GM19043 (cell line): ENCODE data around the gene CD226.
A peak's percentile ranks its signal among the peaks of the same experiment; 100 is the strongest.
"Not testable (repeated sequence)": the region's sequence is repeated elsewhere in the genome, so short reads cannot be mapped to it uniquely, and the experiment has no call there.

ENCODE experiments used
- ATAC-seq: cut with Tn5 transposase; IDR thresholded peaks from one replicate; pipeline ENCODE4 v1.9.1; 2021; ENCODE audit warnings: low read depth; ENCODE audit not compliant: unreplicated experiment

The CD226 gene

DNA sequence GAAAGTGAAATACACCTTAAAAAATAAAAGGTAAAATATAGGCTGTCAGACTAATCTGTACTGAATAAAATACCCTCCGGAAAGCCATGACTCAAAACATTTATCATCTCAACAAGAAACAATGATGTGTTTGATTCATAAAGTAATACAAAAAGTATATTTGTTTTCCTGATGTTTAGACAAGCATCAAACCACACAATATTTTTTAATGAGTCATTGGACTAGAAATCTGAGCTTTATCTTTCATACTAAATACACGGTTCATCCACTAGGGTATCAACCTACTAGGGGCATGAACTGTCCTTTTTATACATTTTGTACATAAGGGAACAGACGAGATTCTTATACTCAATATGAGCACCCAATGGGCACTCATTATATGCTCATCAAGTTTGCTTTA lies 31.3 kb downstream of the CD226 start:
- no peak for ATAC-seq

DNA sequence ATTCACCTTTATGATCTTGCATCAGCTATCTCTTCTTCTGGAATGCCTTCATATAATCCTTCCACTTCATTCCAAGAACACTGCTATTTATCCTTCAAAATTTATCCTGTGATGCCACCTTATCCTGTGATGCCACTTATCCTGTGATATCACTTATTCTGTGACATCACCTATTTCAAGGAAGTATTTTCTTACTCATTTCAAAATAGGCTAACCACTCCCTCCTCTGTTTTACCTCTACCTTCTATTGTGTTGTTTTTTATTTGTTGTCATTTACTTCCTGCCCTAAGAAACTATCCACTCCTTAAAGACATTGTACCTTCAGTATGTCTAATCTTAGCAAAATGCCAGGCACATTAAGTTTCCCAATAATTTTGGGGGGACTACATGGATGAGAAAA lies 38.8 kb downstream of the CD226 start:
- ATAC-seq: no peak

DNA sequence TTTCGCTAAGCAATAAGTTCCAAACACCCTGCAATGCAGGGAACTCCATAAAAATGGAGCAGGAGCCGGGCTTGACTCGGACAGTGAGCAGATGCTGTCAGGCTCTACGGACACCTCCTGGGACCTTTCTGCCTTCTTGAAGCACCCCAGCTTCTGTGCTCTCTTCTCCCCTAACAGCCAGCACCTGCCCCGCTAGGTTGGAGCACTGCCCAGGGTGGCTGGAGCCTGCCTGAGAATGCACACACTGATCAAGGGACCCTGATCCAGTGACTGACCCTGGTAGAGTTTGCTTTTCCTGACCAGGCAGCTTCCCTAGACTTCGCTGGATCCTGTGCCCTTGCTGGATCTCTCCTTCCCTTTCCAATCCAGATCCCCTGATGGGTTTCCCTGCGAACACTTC lies 40.9 kb downstream of the CD226 start:
- ATAC-seq: no peak

DNA sequence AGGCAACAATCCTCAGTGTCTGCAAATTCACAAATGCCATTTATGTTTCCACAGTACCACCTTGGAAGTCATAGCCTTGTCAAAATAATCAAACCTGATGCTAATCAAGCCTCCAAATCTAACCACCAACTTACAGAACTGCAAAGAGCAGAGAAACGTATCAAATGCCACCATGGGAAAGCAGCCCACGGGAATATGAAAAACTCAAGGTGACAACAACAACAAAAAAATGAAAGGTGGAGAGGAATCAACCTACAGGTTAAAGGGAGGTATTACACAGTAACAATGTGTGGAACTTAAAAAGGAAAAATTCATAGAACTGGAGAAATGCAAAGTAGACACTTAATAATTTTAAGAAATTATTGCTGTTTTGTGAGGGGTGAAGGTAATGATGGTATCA lies 46.7 kb downstream of the CD226 start:
- no peak for ATAC-seq

DNA sequence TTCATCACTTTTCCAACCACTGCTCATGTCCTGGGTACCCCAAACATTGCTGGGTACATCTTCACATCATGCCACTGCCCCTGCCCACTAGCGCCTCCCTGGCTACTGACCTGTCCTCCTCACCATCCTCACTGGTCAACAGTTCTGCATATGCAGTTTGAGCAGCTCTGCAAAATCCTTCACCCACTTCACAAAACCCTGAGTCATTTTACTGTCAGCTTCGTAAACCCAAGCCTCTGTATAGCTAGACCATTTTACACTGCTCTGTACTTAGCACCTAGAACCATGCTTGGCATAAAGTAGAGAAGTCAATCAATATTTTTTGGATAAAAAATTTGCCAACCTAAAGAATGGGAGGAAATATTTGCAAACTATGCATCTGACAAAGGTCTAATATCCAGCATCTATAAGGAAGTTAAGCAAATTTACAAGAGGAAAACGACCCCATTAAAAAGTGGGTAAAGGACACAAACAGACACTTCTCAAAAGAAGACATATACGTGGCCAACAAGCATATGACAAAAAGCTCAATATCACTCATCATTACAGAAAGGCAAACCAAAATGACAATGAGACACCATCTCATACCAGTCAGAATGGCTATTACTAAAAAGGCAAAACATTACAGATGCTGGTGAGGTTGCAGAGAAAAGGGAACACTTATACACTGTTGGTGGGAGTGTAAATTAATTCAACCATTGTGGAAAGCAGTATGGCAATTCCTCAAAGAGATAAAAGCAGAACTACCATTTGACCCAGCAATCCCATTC lies 48.3 kb downstream of the CD226 start:
- not testable (repeated sequence) for ATAC-seq

DNA sequence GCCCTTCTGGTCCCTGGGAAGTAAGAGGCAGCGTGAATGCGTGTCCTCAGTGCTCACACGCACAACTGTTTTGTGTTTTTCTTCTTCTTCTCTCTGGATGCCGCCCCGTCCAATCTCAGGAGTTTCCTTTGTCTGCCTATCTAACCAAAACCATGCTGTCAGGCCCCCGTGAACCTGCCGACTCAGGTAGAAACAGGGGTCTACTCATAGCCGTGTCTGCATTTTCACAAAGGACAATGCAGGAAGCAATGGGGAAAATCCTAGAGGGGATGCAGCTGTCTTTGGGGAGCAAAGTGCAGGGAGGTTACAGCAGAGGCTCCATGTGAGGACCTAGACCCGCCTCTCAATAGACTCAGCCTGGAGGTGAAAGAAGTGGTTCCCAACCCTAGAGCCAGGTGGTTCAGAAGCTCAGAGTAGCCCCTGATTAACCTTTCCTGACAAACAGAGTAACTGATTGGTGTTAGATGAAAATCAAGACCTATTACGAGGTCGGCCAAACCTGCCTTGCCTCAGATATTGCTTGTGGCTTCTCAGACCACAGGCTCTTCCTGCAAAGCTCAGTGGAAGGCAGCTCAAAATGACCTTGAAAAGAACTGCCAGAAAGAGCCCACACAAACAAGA lies 49.3 kb downstream of the CD226 start:
- peak; percentile 64 for ATAC-seq

DNA sequence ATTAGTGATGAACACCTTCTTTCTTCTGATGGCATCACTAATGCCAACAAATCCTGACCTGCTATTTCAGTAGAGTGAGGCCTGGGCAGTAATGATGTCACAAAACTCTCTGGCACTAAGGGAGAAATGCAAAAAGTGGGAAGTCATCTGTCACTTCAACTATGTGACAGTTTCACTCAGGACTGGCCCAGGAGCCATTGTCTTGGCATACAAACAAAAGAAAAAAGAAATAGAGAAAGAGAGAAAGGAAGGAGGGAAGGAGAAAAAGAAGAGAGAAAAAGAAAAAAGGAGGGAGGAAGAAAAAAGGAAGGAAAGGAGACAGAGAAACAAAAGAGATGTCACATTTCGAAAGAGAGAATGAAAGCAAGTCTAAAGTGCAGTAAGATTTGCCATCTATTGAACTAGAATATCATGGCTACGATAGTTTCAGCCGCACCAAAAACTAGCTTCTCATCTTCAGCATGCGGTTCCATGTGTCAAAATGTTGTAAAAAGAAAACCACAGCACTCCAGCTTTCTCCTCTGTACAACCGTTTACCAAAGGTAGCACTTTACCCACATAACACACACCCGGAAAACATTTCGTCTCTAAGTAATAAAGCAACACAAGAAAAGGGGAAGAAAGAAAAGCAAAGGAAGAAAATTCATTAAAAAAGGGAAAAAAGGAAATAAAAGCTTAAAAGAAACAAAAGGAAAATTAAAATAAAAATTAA lies 50.1 kb downstream of the CD226 start:
- peak; percentile 34 for ATAC-seq

DNA sequence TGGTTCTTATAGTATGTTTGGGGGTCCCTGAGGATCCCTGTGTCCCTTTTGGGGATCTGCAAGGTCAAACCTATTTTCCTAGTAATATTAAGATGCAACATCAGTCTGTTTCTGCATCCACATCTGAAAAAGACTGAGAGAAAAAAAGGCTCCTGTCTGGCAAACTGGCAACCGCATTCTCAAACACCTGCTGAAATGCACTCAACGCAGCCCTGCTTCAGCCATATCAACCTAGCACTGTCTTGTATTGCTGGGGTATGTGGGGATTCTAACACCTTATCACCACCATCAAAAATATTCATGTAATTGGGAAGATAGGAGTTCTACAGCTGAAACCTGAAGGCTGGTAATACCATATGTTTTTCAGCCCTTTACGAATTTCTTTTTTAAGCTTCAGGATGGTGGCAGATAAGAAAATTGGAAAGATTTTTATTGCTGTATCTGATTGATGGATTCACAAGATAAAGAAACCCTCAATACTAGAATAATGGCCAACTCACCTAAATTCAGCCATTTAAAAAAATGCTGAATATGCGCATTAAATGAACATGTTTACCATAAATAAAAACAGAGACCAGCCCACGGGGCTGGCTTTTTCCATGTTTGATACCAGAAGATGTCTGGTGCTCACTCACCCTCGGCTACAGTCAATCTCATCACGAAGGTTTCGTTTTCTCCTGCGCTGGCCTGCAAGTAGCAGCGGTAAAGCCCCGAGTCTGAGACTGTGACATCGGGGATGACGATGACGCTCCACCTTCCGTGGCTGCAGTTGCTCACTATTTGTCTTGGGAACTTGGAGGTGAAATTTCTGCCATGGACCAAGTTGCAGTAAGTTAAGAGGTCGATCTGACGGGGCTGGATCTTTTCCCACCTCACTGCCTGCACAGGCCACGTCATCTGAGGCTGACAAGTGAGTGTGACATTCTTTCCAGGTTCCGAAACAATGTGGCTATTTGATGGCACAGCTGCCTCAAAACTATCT lies 52.3 kb downstream of the CD226 start:
- no peak for ATAC-seq

DNA sequence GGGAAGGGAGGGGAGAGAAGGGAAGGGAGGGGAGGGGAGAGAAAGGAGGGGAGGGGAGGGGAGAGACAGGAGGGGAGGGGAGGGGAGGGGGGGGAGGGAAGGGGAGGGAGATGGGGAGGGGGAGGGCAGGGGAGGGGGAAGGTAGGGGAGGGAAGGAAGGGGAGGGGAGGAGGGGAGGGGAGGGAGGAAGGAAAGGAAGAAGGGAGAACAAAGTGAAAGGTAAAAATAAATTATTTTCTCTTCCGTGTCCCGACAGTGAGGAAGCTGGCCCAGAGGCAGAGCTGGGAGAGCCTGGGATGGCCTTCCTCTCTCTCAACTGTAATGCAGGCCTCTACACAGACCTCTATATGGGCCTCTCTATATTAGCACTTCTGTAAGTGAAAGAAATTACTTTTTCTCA lies 53.2 kb downstream of the CD226 start:
- no peak for ATAC-seq

DNA sequence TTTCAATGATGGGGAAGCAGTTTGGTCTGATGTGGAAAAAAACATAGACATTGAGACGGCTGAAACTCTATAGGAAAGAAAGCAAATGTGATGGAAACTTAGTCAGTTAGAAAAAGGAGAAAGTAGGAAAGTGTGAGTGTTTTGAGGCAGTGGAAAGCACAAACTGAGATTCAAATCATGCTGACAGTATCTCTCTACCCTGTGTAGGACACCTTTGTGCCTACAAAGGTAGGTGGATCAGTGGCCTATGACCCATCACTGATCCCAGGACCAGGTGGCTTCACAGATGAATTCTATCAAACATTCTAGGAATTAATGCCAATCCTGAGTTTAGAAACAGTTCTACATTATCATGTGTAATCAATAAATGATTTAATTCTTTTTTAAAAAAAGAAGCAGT lies 57.1 kb downstream of the CD226 start:
- ATAC-seq: no peak

DNA sequence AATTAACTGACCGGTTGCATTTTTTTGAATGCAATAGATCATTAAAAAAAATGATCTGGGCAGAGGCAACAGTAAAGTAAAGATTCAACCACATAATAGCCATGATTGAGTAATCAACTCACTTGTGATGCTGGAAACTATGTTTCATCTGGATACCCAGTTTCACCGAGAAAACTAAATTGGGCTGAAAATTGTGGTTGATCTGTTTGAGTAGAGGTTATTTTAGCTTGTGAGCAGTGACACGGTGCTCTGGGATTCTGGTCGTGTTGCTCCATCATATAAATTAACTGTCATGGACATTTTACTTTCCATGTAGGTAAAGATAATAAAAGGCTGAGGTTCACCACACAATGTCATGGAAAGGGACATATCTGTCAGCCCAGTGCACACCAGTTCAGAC lies 58.7 kb downstream of the CD226 start:
- ATAC-seq: no peak

DNA sequence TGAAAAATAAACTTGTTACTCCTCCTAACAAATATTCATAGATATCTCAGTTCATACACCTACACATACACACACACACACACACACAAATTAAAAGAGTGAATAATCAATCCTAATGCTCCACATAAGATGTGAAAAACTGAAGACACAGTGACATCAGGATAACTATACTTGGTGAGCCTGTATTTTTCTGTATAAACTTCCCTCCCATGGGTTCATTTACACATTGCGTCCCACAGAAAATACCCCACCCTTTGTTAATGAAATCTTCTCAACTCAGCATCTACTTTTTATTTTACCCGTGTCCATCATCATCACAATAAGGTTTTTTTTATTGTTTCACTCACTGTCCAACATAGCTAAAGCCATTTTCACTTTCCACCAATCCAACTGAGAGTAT lies 60.4 kb downstream of the CD226 start:
- ATAC-seq: no peak

DNA sequence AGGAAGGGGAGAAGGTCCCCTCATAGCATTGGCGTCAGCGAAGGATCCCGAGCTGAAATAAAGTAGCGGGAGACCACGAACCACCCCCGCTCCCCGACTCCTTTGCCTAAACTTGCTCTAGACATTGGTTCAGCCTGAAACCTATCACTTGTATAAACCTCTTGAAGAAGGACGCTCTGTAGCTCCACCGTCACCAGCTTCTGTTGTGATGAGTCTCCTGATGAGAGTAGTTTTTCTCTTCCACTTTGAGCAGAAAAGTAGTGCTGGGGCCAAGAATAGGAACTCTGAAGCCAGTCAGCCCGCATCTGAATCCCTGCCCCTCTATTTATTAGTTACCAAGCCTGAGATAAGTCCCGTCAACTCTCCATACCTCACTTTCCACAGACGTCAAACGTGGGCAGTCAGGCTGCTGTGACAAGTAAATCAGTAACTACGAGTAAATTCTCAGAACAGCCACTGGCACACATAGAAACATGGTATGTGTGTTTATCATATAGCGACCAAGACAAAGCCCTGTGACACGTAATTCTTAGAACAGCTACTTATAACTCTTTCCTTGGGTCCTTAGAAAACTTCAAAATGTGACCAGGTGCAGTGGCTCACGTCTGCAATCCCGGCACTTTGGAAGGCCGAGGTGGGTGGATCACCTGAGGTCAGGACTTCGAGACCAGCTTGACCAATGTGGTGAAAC lies 61.7 kb downstream of the CD226 start:
- peak; percentile 80 for ATAC-seq

DNA sequence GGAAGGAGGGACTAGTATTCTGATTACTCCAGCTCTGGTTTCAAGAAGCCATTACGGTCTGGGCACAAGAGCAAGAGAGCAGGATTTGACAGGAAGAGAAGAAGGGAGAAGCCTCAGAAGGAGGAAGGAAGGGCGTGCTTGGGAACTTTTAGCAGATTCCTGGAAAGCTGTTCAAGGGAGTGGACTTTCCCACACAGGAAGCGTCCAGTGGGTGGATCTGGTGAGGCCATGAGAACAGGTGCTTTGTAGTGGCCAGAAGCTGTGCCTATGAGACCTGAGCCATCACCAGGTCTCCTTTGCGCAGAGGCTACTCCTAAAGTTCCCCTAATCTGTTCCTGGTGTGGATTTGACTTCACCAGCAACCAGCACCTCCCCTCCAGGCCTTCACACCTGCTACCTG lies 62.3 kb downstream of the CD226 start:
- no peak for ATAC-seq

DNA sequence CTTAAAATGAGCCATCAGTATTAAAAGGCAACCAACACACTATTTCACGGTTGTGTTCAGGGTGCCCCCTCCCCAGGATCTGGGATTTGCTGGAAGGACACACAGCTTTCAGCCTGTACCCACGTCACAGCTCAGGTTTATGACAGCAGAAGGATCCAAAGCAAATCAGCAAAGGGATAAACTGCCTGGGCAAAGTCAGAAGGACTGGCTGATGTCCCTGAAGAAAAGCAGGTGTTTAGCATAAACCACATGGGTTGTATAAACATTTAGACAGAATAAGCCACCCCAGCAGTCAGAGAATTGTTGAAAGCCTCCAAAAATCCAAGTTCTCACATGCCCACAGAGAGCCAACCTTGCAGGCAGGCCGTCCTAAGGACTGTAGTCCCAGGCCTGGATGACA lies 63.9 kb downstream of the CD226 start:
- ATAC-seq: no peak

DNA sequence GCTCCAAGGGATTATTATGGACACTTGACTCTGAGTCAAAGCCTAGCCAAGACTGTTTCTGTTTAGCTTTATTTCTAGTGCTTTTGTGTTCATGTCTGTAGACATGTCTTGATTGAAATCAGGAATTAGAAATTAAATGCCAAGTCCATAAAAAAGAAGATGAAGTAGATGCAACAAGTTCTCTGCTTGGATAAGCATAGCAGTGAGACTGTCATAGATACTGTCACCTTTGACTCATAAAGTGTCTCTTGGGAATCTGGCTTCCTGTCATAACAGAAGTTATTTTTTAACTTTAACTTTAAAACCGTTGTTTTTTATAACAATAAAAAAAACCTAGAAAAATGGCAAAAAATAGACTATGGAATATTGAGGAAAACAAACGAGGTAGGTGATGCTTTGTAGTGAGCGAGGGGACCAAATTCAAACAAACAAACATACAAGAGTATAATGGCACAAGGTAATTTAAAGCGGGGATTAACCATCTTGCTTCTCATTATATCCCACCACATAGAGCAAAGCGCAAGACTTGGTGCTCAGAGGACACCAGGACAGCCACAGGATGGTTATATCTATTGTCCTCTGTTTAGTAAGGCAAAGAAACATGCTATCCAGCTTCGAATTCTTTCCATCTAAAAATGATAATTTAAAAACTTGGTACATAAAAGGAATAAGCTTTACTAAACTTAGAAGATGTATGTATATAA lies 64.6 kb downstream of the CD226 start:
- peak; percentile 34 for ATAC-seq

DNA sequence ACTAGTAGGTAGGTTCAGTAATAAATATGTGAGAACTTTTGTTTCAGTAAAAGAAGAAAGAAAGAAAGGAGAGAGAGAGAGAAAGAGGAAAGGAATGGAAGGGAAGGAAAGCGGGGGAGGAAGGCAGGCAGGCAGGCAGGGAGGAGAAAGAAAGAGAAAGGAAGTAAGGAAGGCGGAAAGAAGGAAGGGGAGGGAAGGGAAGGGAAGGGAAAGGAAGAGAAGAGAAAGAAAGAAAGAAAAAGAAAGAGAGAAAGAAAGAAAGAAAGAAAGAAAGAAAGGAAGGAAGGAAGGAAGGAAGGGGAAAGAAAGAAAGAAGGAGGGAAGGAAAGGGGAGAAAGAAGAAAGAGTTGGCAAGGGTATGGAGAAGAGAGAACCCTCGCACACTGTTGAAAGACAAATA lies 67.6 kb downstream of the CD226 start:
- ATAC-seq: no peak

DNA sequence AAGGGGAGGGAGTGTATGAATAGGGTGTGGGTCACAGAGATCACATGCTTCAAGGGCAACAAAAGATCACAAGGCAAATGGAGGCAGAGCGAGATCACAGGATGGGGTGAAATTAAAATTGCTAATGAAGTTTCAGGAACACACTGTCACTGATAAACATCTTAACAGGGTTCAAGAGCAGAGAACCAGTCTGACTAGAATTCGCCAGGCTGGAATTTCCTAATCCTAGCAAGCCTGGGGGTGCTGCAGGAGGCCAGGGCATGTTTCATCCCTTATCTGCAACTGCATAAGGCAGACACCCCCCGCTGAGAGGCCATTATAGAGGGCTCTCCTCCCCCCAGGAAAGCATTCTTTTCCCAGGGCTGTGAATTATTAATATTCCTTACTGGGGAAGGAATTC lies 68.6 kb downstream of the CD226 start:
- ATAC-seq: not testable (repeated sequence)

DNA sequence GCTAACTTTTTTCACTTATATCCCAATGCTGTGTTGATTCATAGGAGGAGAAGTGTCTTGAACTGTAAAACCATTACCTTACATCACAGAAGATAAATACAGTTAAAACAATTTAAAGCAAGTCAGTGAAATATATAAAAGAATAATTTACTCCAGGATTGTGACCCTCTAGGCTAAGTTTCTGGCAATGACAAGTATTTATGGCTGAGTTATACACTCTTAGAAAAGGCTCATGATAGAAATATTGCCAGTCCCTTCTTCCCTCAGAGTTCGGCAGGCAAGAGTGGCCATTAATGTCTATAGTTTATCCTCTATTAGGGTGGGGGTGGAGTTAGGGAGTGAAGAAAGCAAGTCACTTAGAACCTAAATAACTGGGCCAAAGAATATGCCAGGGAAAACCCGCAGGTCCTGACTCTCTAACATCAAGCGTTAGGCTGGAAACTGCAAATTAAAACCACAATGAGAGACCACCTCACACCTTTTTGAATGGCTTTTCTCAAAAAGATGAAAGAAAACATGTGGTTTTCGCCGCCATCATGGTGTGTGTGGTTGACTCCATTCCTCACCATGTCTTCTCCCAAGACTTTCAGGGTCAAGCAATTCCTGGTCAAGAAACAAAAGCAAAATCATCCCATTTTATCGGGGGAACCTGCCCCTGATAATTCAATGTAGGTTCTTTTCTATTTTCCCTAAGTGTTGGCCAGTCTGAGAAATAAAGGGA lies 69.3 kb downstream of the CD226 start:
- no peak for ATAC-seq
